HFF-Myc (cell line): Measurements from ENCODE around the gene TENM4.

Source experiments
- DNase-seq: peaks from one replicate; pipeline ENCODE4 v3.0.0-alpha.2; 2011; ENCODE audit warnings: low read depth; ENCODE audit errors: extremely low read depth
- H3K4me3 ChIP-seq: replicated peaks from 2 replicates; pipeline ENCODE4 v1.5.1; 2011; ENCODE audit warnings: low read depth, mild to moderate bottlenecking, control low read depth, low read length
- CTCF ChIP-seq: IDR thresholded peaks from 2 replicates; pipeline ENCODE4 v1.5.1; 2012; ENCODE audit warnings: mild to moderate bottlenecking, low read depth, low read length, control low read depth; ENCODE audit errors: missing control alignments

The TENM4 gene

GRCh38 chr11:79147731-79148130, 293.1 kb downstream of the TENM4 start:
- H3K4me3 ChIP-seq, result no peak overlapping the region
- no peak for TF ChIP-seq CTCF
- no peak for DNase-seq

- no peak overlapping the region for H3K4me3 ChIP-seq
- DNase-seq, result no peak
- no peak for TF ChIP-seq CTCF
These were observed 293.8 kb downstream of the TENM4 start for GRCh38 chr11:79147011-79147410.

DNA sequence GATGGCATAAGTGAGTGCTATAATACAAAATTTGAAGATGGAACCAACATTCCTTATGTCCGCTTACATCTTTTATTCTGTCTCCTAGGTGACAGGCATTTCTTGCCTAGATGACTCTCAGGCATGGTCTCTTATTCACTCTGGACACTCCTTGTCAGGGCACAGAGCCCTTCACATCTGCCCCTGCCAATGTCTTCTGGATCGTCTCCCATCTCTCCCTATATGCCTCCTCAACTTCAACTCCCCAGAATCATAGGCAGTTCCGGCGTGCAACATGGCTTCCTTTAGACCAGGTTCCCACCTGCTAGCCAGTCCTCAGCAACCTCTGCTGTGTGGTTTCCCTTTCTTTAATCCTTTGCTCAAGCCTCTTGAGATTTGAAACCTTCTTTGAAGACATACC, 300.9 kb downstream of the TENM4 start:
- no peak for TF ChIP-seq CTCF
- no peak overlapping the region for H3K4me3 ChIP-seq
- no peak for DNase-seq

DNA sequence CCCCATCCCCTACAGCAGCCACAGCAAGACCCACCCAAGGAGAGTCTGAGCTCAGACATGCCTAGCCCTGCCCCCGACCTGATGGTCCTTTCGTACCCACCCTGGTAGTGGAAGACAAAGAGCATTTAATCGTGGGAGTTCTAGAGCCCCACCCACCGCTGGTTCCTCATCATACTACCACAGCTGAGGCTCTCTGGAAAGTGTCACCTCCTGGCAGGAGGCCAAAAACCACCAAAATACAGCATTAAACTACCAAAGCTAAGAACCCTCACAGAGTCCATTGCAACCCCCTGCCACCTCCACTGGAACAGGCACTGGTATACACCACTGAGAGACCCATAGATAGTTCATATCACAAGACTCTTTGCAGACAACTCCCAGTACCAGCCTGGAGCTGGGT, 311.1 kb downstream of the TENM4 start:
- no peak overlapping the region for H3K4me3 ChIP-seq
- DNase-seq, result no peak
- TF ChIP-seq CTCF, result no peak

GRCh38 chr11:79128291-79128690, 312.5 kb downstream of the TENM4 start:
- no peak for DNase-seq
- no peak for TF ChIP-seq CTCF
- no peak overlapping the region for H3K4me3 ChIP-seq

GRCh38 chr11:79122759-79123158, 318.1 kb downstream of the TENM4 start:
- no peak for DNase-seq
- TF ChIP-seq CTCF, result no peak
- no peak overlapping the region for H3K4me3 ChIP-seq

- no peak for TF ChIP-seq CTCF
- H3K4me3 ChIP-seq, result no peak overlapping the region
- no peak for DNase-seq
These were observed 319.5 kb downstream of the TENM4 start for GRCh38 chr11:79121351-79121750.
